ENCODE measurements around the gene TNS3.

DNA sequence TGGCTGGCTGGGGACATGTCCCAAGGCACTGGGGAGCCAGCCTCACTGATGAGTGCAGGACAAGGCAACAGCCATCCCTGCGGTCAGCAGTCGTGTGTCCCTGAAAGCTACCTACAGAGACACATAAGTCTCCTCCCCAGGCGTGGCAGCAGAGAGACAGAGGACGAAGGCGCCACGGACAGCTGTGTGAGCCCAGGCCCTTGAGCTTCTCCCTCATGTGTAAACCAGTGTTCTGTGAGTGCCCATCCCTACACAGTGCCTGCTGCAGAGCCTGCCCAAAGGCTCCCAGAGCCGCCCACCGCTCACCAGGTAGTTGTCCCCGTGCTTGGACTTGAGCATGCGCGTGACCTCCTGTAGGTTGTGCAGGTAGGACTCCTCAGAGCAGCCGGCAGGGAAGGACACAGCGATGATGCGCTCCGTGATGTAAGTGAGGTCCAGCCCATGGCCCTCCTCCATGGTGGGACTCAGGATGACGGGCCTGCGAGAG lies 142.7 kb downstream of the TNS3 start:
- TF ChIP-seq REST (IDR thresholded peaks at IDR 0.05; ENCODE audit: low read depth, low read length) (no peak), TAF1 (IDR thresholded peaks at IDR 0.05; ENCODE audit: borderline replicate concordance, low read depth, low read length) (no peak), CTCF (IDR thresholded peaks at IDR 0.05) (no peak), CHD2 (IDR thresholded peaks at IDR 0.05; ENCODE audit: low read length, partially characterized antibody) (no peak), NFIC (IDR thresholded peaks at IDR 0.05; ENCODE audit: borderline replicate concordance) (no peak), USF2 (IDR thresholded peaks at IDR 0.05; ENCODE audit: borderline replicate concordance, low read depth, low read length) (no peak), RAD21 (IDR thresholded peaks at IDR 0.05; ENCODE audit: low read length) (no peak), IRF3 (IDR thresholded peaks at IDR 0.05; ENCODE audit: low read depth, low read length) (no peak)
- TF ChIP-seq, protein P1, sequence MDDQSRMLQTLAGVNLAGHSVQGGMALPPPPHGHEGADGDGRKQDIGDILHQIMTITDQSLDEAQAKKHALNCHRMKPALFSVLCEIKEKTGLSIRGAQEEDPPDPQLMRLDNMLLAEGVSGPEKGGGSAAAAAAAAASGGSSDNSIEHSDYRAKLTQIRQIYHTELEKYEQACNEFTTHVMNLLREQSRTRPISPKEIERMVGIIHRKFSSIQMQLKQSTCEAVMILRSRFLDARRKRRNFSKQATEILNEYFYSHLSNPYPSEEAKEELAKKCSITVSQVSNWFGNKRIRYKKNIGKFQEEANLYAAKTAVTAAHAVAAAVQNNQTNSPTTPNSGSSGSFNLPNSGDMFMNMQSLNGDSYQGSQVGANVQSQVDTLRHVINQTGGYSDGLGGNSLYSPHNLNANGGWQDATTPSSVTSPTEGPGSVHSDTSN (IDR thresholded peaks at IDR 0.05) = no peak
- TF ChIP-seq, protein P2, sequence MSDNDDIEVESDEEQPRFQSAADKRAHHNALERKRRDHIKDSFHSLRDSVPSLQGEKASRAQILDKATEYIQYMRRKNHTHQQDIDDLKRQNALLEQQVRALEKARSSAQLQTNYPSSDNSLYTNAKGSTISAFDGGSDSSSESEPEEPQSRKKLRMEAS (IDR thresholded peaks at IDR 0.05; ENCODE audit: low read depth) = no peak
- TF ChIP-seq, protein P3, sequence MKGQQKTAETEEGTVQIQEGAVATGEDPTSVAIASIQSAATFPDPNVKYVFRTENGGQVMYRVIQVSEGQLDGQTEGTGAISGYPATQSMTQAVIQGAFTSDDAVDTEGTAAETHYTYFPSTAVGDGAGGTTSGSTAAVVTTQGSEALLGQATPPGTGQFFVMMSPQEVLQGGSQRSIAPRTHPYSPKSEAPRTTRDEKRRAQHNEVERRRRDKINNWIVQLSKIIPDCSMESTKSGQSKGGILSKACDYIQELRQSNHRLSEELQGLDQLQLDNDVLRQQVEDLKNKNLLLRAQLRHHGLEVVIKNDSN (IDR thresholded peaks at IDR 0.05; ENCODE audit: borderline replicate concordance, low read depth) = no peak

Data from SK-N-SH (cell line).